Occipital lobe (tissue), 2 donors: ENCODE measurements around the gene ZNF614. TPM values are rescaled to one million over a fixed set of nuclear protein-coding genes. Genes with fewer than 3 reads are reported as not detected.
"Not testable (repeated sequence)": the region's sequence is repeated elsewhere in the genome, so short reads cannot be mapped to it uniquely, and the experiment has no call there.

Experiments used
- DNase-seq: peaks from one replicate; lab custom pipeline; 2025; lab: John Stamatoyannopoulos, UW
- total RNA-seq: library from RNA; depleted of rRNA; stranded (reverse); fragments of >200 nt; gene quantifications from one replicate; pipeline ENCODE4 v1.2.3, GENCODE V29; 2014

The ZNF614 gene
- total RNA-seq, result 33.7 TPM

DNA sequence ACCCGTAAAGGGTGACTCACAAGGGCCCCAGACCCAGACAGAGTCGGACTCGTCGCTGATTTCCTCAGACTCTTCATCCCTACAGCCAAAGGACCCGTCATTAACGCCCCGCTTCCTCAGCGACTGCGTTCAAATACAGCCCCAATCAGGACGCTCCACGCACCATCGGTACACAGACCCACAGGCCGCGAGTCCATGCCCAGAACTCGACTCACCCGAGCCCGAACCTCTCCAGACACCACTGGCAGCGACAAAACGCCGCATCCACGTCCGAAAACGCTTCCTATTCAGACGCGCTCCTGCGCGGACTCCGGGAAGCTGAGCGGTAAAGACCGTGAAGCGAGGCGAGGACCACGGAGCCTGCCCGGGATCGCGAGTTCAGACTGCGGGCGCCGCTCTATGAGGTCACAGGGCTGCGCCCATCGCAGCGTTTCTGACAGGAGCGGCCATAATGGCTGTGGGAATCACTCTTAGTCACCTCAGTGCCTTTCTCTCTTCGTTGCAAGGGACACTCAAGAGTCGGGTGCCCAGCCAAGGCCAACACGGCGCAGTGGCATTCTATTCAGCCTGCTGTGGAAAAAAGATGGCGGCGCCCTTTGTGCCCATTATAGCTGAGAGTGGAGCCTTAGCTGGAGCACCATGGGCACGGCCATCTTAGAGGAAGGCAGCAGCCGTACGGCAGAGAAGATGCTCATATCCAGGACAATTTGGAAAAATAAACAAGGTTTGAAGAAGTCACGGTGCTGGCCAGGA lies at the start of gene ZNF614:
Gene ZNF614 (minus strand): TSS at position 353 of the 753 bp plus-strand sequence. CDS start 2,634 bp downstream, outside the sequence.
- peak; percentile 91 for DNase-seq

DNA sequence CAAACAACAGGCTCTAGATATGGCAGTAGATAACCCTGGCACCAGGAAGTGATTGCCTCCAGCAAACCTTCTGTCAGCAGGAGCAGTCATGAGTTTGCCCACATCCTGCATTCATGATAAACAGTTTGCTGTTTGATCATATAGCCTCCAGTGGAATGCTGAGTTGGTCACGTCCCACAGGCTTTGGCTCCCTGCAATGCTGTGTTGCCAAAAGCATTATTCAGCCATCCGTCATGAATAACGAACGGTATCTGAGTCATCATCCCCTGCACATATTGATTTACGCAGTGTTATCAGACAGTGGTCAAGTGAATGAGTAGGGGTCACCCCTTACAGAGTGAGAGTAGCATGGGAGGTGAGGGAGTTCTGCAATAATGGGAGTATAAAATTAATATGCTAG lies 42.3 kb upstream of the ZNF614 start:
- no peak for DNase-seq

GRCh38 chr19:52069653-52070052 lies 41.5 kb upstream of the ZNF614 start:
- no peak for DNase-seq

DNA sequence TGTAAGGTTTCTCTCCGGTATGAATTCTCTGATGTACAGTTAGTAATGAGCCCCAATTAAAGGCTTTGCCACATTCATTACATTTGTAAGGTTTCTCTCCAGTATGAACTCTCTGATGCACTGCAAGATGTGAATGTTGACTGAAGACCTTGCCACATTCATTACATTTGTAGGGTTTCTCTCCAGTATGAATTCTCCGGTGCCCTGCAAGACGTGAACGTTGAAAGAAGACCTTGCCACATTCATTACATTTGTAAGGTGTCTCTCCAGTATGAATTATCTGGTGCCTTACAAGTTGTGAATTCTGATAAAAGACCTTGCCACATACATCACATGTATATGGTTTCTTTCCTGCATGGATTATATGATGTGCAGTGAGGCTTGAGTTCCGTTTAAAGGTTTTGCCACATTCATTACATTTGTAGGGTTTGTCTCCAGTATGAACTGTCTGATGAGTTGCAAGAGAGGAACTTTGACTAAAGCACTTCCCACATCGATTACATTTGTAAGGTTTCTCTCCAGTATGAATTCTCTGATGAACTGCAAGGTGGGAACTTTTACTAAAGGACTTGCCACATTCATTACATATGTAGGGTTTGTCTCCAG lies 38.2 kb upstream of the ZNF614 start:
- DNase-seq, result no peak

GRCh38 chr19:52065399-52065798 lies 37.2 kb upstream of the ZNF614 start:
- DNase-seq, result no peak

DNA sequence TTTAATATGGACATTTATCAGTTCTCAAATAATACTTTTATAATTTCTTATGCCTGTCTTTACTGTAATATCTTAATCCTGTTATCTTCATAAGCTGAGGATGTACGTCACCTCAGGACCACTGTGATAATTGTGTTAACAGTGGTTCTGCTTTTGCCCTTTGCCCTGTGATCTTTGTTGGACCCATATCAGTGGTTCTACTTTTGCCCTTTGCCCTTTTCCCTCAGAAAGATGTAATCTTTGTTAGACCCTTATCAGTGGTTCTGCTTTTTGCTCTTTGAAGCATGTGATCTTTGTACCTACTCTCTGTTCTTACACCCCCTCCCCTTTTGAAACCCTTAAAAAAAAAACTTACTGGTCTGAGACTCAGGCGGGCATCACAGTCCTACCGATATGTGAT lies 28.3 kb upstream of the ZNF614 start:
- DNase-seq, result not testable (repeated sequence)

GRCh38 chr19:52051736-52052135 lies 23.6 kb upstream of the ZNF614 start:
- DNase-seq, result not testable (repeated sequence)

- peak; percentile 83 for DNase-seq
Observed at GRCh38 chr19:52048555-52049501, 20.6 kb upstream of the ZNF614 start, which contains the start of gene ZNF432. TSS of gene ZNF432 (minus strand) at chr19:52048838. CDS start at chr19:52046868, 1,970 bp downstream.

DNA sequence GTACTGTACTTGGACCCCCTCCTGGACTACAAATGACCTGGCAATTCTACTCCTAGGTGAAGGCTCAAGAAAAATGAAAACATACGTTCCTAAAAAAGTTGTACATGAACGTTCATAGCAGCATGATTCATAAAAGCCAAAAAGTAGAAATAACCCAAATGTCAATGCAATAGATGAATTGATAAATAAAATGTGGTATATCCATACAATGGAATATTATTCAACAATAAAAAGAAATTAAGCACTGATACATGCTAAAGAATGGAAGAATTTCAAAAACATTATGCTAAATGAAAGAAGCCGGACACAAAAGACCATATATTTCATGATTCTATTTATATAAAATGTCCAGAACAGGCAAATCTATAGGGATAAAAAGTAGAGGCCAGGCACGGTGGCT lies 11.0 kb upstream of the ZNF614 start:
- DNase-seq, result no peak

DNA sequence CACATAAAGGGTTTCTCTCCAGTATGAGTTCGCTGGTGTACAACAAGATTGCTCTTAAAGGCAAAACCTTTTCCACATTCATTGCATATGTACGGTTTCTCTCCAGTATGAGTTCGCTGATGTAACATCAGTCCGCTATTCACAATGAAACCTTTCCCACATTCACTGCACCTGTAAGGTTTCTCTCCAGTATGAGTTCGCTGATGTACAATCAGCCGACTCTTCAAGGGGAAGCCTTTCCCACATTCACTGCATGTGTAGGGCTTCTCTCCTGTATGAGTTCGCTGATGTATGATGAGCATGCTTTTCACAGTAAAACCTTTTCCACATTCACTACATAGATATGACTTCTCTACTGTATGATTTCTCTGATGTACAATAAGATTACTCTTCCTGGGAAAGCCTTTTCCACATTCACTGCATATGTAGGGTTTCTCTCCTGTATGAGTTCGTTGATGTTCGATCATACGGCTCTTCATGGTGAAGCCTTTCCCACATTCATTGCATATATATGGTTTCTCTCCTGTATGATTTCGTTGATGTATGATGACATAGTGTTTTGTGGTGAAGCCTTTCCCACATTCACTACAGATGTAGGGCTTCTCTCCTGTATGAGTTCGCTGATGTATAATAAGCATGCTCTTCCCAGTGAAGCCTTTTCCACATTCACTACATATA lies 6.0 kb upstream of the ZNF614 start:
- no peak for DNase-seq

GRCh38 chr19:52028780-52029123 lies 573 bp upstream of the ZNF614 start:
- DNase-seq, result no peak

DNA sequence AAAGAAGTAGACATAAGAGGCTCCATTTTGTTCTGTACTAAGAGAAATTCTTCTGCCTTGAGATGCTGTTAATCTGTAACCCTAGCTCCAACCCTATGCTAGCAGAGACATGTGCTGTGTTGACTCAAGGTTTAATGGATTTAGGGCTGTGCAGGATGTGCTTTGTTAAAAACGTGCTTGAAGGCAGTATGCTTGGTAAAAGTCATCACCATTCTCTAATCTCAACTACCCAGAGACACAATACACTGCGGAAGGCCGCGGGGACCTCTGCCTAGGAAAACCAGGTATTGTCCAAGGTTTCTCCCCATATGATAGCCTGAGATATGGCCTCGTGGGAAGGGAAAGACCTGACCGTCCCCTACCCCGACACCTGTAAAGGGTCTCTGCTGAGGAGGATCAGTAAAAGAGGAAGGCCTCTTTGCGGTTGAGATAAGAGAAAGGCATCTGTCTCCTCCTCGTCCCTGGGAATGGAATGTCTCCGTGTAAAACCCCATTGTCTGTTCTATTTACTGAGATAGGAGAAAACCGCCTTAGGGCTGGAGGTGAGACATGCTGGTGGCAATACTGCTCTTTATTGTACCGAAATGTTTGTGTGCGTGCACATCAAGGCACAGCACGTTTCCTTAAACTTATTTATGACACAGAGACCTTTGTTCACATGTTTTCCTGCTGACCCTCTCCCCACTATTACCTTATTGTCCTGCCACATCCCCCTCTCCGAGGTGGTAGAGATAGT lies 1.8 kb downstream of the ZNF614 start:
- not testable (repeated sequence) for DNase-seq

- not testable (repeated sequence) for DNase-seq
Observed at GRCh38 chr19:52024478-52024877, 3.7 kb downstream of the ZNF614 start.

- DNase-seq, result no peak
Observed at GRCh38 chr19:52022193-52022592, 6.0 kb downstream of the ZNF614 start.

GRCh38 chr19:52020506-52020905 lies 7.7 kb downstream of the ZNF614 start:
- DNase-seq, result no peak

DNA sequence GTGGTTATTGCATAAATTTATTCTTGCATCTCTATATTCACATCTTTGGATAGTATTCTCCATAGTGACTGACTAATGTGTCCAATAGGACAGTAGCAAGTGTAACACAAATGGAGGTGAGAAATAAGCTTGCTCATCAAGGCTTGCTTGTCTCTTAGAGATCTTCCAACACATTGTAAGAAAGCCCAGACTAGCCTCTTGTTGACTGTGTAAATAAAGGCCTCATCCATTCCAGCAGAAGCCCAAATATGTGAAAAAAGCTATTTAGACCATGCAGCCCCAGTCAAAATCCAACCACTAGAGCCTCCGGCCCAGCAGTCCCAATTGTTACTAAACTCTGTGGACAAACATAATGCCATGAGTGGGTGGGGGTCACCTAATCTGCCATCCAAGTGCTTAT lies 17.5 kb downstream of the ZNF614 start:
- DNase-seq, result no peak

GRCh38 chr19:52007806-52008557 lies 20.2 kb downstream of the ZNF614 start, which contains the start of gene ZNF615:
TSS of gene ZNF615 (minus strand) at chr19:52008211. CDS start at chr19:52003711, 4,500 bp downstream.
- peak; percentile 91 for DNase-seq

DNA sequence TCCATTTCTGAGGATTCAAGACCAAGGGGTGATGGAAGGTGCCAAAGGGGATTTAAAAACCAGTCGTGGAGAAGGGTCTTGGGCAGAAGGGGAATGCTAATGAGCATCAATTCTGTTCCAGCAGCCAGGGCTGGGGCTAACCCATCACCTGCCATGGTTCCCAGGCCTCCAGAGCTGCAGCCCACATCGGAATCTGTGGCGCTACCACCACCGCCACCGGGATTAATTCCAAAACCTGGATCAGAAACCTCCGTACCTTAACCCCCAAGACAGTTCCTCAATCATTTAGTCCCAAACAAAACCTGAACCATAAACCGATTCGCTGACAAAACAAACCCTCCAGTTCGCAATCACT lies 20.8 kb downstream of the ZNF614 start:
- peak; percentile 29 for DNase-seq

DNA sequence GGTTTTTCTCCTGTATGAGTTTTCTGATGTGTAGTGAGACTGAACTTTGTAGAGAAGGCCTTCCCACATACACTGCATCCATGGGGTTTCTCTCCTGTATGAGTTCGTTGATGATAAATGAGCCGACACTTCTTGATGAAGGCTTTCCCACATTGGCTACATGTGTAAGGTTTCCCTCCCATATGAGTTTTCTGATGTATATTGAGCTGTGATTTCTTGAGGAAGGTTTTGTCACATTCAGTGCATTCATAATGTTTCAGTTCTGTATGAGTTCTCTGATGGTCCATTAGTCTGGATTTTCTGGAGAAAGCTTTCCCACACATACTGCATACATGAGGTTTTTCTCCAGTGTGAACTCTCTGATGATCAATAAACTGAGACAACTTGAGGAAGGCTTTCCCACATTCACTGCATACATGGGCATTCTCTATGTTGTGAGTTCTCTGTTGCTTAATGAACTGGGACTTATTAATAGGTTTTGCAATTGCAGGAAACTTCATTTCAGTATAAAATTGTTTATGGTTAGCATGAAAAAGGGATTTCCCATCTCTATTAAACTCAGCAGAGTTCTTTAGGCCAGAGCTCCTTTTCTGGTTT lies 34.0 kb downstream of the ZNF614 start:
- DNase-seq, result no peak
